H9 (cell line): ENCODE measurements around the gene KRTAP26-1. TPM values are rescaled to one million over a fixed set of nuclear protein-coding genes. Genes with fewer than 3 reads are reported as not detected.
A peak's percentile ranks its signal among the peaks of the same experiment; 100 is the strongest.

Experiments used
- DNase-seq: peaks from one replicate; pipeline ENCODE4 v3.0.0-alpha.2; 2017
- H2AFZ ChIP-seq: one replicate; pipeline ENCODE4 v1.6.1; 2013; ENCODE audit warnings: mild to moderate bottlenecking, low read length, control low read depth, moderate library complexity
- H2AK5ac ChIP-seq: 2 replicates; pipeline ENCODE4 v1.6.1; 2013; ENCODE audit warnings: low read length, control low read depth, mixed read lengths; ENCODE audit not compliant: insufficient read length
- H2BK120ac ChIP-seq: one replicate; pipeline ENCODE4 v1.6.1; 2013; ENCODE audit warnings: low read depth, mild to moderate bottlenecking, low read length, control low read depth, inconsistent platforms; ENCODE audit not compliant: poor library complexity, severe bottlenecking
- H2BK12ac ChIP-seq: 2 replicates; pipeline ENCODE4 v1.6.1; 2013; ENCODE audit warnings: low read length, control low read depth, mixed read lengths, low read depth; ENCODE audit not compliant: insufficient read length
- H2BK15ac ChIP-seq: 2 replicates; pipeline ENCODE4 v1.6.1; 2013; ENCODE audit warnings: low read depth, low read length, control low read depth
- H2BK20ac ChIP-seq: one replicate; pipeline ENCODE4 v1.6.1; 2013; ENCODE audit warnings: low read depth, mild to moderate bottlenecking, low read length, control low read depth, inconsistent platforms; ENCODE audit not compliant: poor library complexity, severe bottlenecking
- H2BK5ac ChIP-seq: 2 replicates; pipeline ENCODE4 v1.6.1; 2013; ENCODE audit warnings: low read length, control low read depth, mixed read lengths; ENCODE audit not compliant: insufficient read length
- H3K14ac ChIP-seq: 2 replicates; pipeline ENCODE4 v1.6.1; 2013; ENCODE audit warnings: low read length, control low read depth; ENCODE audit not compliant: insufficient read depth
- H3K18ac ChIP-seq: 2 replicates; pipeline ENCODE4 v1.6.1; 2013; ENCODE audit warnings: low read depth, mild to moderate bottlenecking, mixed read lengths, low read length, control low read depth; ENCODE audit not compliant: insufficient read length
- H3K23ac ChIP-seq: 2 replicates; pipeline ENCODE4 v1.6.1; 2013; ENCODE audit warnings: low read length, control low read depth, mixed read lengths, low read depth; ENCODE audit not compliant: insufficient read length
- H3K23me2 ChIP-seq: 2 replicates; pipeline ENCODE4 v1.6.1; 2013; ENCODE audit warnings: low read depth, mild to moderate bottlenecking, mixed read lengths, low read length, control low read depth; ENCODE audit not compliant: insufficient read length, poor library complexity, severe bottlenecking
- H3K27ac ChIP-seq: 2 replicates; pipeline ENCODE4 v1.5.1; 2013; ENCODE audit warnings: low read length, control low read depth, mixed read lengths, low read depth; ENCODE audit not compliant: insufficient read length
- H3K27me3 ChIP-seq: 2 replicates; pipeline ENCODE4 v1.6.1; 2013; ENCODE audit warnings: low read length, control low read depth, inconsistent platforms; ENCODE audit not compliant: insufficient read depth
- H3K4ac ChIP-seq: 2 replicates; pipeline ENCODE4 v1.6.1; 2013; ENCODE audit warnings: low read depth, mild to moderate bottlenecking, control low read depth, inconsistent platforms, low read length, moderate library complexity
- H3K4me1 ChIP-seq: 2 replicates; pipeline ENCODE4 v1.6.1; 2013; ENCODE audit warnings: low read length, control low read depth, inconsistent platforms; ENCODE audit not compliant: insufficient read depth
- H3K4me2 ChIP-seq: 2 replicates; pipeline ENCODE4 v1.6.1; 2013; ENCODE audit warnings: low read length, control low read depth, mixed read lengths; ENCODE audit not compliant: insufficient read length, insufficient read depth
- H3K56ac ChIP-seq: 2 replicates; pipeline ENCODE4 v1.6.1; 2013; ENCODE audit warnings: low read depth, mild to moderate bottlenecking, mixed read lengths, low read length, control low read depth; ENCODE audit not compliant: insufficient read length
- H3K79me1 ChIP-seq: 2 replicates; pipeline ENCODE4 v1.6.1; 2013; ENCODE audit warnings: low read depth, mild to moderate bottlenecking, moderate library complexity, low read length, control low read depth, inconsistent platforms; ENCODE audit not compliant: insufficient read depth, poor library complexity, severe bottlenecking
- H3K79me2 ChIP-seq: 2 replicates; pipeline ENCODE4 v1.6.1; 2013; ENCODE audit warnings: low read length, control low read depth, inconsistent platforms; ENCODE audit not compliant: insufficient read depth
- H3K9ac ChIP-seq: 2 replicates; pipeline ENCODE4 v1.6.1; 2013; ENCODE audit warnings: low read length, control low read depth, mixed read lengths; ENCODE audit not compliant: insufficient read length; ENCODE audit errors: extremely low read depth
- H3K9me3 ChIP-seq: one replicate; pipeline ENCODE4 v1.6.1; 2013; ENCODE audit warnings: low read depth, low read length, inconsistent platforms; ENCODE audit not compliant: control insufficient read depth
- H3T11ph ChIP-seq: one replicate; pipeline ENCODE4 v1.6.1; 2013; ENCODE audit warnings: mild to moderate bottlenecking, low read length, control low read depth, inconsistent platforms
- H4K20me1 ChIP-seq: one replicate; pipeline ENCODE4 v1.6.1; 2013; ENCODE audit not compliant: control insufficient read depth, insufficient read length, insufficient read depth
- H4K5ac ChIP-seq: 2 replicates; pipeline ENCODE4 v1.6.1; 2013; ENCODE audit warnings: low read depth, mild to moderate bottlenecking, mixed read lengths, low read length, control low read depth; ENCODE audit not compliant: insufficient read length
- H4K8ac ChIP-seq: replicated peaks from 2 replicates; pipeline ENCODE4 v1.6.1; 2013; ENCODE audit warnings: low read length, control low read depth, mixed read lengths, low read depth; ENCODE audit not compliant: insufficient read length
- H4K91ac ChIP-seq: 2 replicates; pipeline ENCODE4 v1.6.1; 2013; ENCODE audit warnings: low read depth, mild to moderate bottlenecking, moderate library complexity, mixed read lengths, low read length, control low read depth; ENCODE audit not compliant: insufficient read length
- H3K27ac Mint-ChIP-seq, 3 experiments: 2 replicates in 2 of 3; 3 replicates in 1 of 3; pipeline ENCODE4 v1.8.0; 2020 to 2021; ENCODE audit warnings: mixed read lengths in 3 of 3, mild to moderate bottlenecking in 1 of 3, moderate library complexity in 1 of 3
- H3K27me3 Mint-ChIP-seq: 2 replicates; pipeline ENCODE4 v1.8.0; 2021; ENCODE audit warnings: low read depth, mild to moderate bottlenecking, moderate library complexity, mixed read lengths
- H3K36me3 Mint-ChIP-seq, 3 experiments: 2 replicates in 2 of 3; 3 replicates in 1 of 3; pipeline ENCODE4 v1.8.0; 2020 to 2021; ENCODE audit warnings: low read depth in 3 of 3, mixed read lengths in 3 of 3; ENCODE audit not compliant: insufficient read depth in 1 of 3
- H3K4me1 Mint-ChIP-seq, 2 experiments: 2 replicates each; pipeline ENCODE4 v1.8.0; 2020; ENCODE audit warnings: mixed read lengths in 2 of 2
- H3K4me3 Mint-ChIP-seq, 2 experiments: 2 replicates in 1 of 2; 3 replicates in 1 of 2; pipeline ENCODE4 v1.8.0; 2020 to 2021; ENCODE audit warnings: mild to moderate bottlenecking in 2 of 2, mixed read lengths in 2 of 2, moderate library complexity in 1 of 2
- H3K9me3 Mint-ChIP-seq, 2 experiments: 2 replicates in 1 of 2; 3 replicates in 1 of 2; pipeline ENCODE4 v1.8.0; 2020; ENCODE audit warnings: mild to moderate bottlenecking in 2 of 2, mixed read lengths in 2 of 2, moderate library complexity in 1 of 2
- WGBS: extraction: QIAGEN DNeasy Blood & Tissue Kit; methylation state at CpG from one replicate; pipeline ENCODE4 v1.1.7; 2013; ENCODE audit warnings: missing lambda C conversion rate, low lambda C conversion rate, mixed read lengths; ENCODE audit not compliant: insufficient read length; ENCODE audit errors: extremely low coverage; 5-methylcytosine and 5-hydroxymethylcytosine counted together
- total RNA-seq: library from RNA; stranded (reverse); gene quantifications from 2 replicates; pipeline ENCODE4 v1.2.1, GENCODE V29; 2021
- TF ChIP-seq, protein P1 (sequence below): fragments of 200-600 bp; sonication (generic); conservative IDR thresholded peaks from 3 replicates; pipeline ENCODE4 v1.8.0; 2021; ENCODE audit warnings: antibody characterized with exemption, mild to moderate bottlenecking

Gene KRTAP26-1
- total RNA-seq, 1 experiment from 2014 or later, result not detected

- Histone ChIP-seq H3K56ac (no peak within 1 kb of the TSS), H3K23ac (no peak within 1 kb of the TSS), H3K79me2 (no peaks in the 10 kb centered on the region; the same call in 1 of the 2 replicates), H3T11ph (no peak within 1 kb of the TSS), H3K18ac (no peak within 1 kb of the TSS), H3K4me2 (no peak within 1 kb of the TSS), H2BK12ac (no peak within 1 kb of the TSS), H4K20me1 (no peaks in the 10 kb centered on the region), H2AFZ (no peak within 1 kb of the TSS), H3K14ac (no peak within 1 kb of the TSS), H3K9ac (no peak within 1 kb of the TSS), H3K4ac (no peak within 1 kb of the TSS), H3K9me3 (no peaks in the 10 kb centered on the region), H4K5ac (no peak within 1 kb of the TSS), H4K8ac (no peak within 1 kb of the TSS), H3K79me1 (no peaks in the 10 kb centered on the region), H3K4me1 (no peaks in the 10 kb centered on the region), H2BK5ac (no peak within 1 kb of the TSS), H3K27me3 (no peaks in the 10 kb centered on the region; the same call in 1 of the 2 replicates), H4K91ac (no peak within 1 kb of the TSS), H2AK5ac (no peak within 1 kb of the TSS), H3K27ac (no peak within 1 kb of the TSS), H2BK120ac (no peak within 1 kb of the TSS), H2BK15ac (0 out of 2 replicates have a peak within 1 kb of the TSS, but pooled peaks have one; percentile 37), H2BK20ac (no peak within 1 kb of the TSS), H3K23me2 (no peaks in the 10 kb centered on the region)
- H3K9me3 Mint-ChIP-seq, result no peaks in the 10 kb centered on the region
- no peak within 1 kb of the TSS for H3K27ac Mint-ChIP-seq
- WGBS, result no CpG with 5 or more reads among the region's 6 CpGs
- TF ChIP-seq, protein P1, sequence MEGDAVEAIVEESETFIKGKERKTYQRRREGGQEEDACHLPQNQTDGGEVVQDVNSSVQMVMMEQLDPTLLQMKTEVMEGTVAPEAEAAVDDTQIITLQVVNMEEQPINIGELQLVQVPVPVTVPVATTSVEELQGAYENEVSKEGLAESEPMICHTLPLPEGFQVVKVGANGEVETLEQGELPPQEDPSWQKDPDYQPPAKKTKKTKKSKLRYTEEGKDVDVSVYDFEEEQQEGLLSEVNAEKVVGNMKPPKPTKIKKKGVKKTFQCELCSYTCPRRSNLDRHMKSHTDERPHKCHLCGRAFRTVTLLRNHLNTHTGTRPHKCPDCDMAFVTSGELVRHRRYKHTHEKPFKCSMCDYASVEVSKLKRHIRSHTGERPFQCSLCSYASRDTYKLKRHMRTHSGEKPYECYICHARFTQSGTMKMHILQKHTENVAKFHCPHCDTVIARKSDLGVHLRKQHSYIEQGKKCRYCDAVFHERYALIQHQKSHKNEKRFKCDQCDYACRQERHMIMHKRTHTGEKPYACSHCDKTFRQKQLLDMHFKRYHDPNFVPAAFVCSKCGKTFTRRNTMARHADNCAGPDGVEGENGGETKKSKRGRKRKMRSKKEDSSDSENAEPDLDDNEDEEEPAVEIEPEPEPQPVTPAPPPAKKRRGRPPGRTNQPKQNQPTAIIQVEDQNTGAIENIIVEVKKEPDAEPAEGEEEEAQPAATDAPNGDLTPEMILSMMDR, result no peak
- DNase-seq, result no peak
- H3K27me3 Mint-ChIP-seq, result no peaks in the 10 kb centered on the region
- no peaks in the 10 kb centered on the region for H3K36me3 Mint-ChIP-seq
- no peaks in the 10 kb centered on the region for H3K4me1 Mint-ChIP-seq
- no peak within 1 kb of the TSS for H3K4me3 Mint-ChIP-seq
These were observed 17.2 kb upstream of the KRTAP26-1 start, which contains the start of gene KRTAP27-1 for GRCh38 chr21:30337276-30337744. Gene KRTAP27-1, minus strand, starts transcription at chr21:30337694. Its CDS starts 26 bp downstream, at chr21:30337668.
